ENCODE results near the gene MYLK.
"Not testable (repeated sequence)": the region's sequence is repeated elsewhere in the genome, so short reads cannot be mapped to it uniquely, and the experiment has no call there.

MYLK gene

GRCh38 chr3:123884203-123884831 is at the start of gene MYLK:
Gene MYLK, minus strand, starts transcription at chr3:123884332. Its CDS starts 90,491 bp downstream, at chr3:123793841.
- peak; percentile 72 for DNase-seq

- DNase-seq: no peak
Measured at GRCh38 chr3:123930445-123930844, 46.3 kb upstream of the MYLK start.

- no peak for DNase-seq
Measured at GRCh38 chr3:123929325-123929724, 45.2 kb upstream of the MYLK start.

- DNase-seq: no peak
Measured at GRCh38 chr3:123926396-123926795, 42.3 kb upstream of the MYLK start.

- no peak for DNase-seq
Measured at GRCh38 chr3:123920868-123921267, 36.7 kb upstream of the MYLK start.

GRCh38 chr3:123920383-123920782 is 36.3 kb upstream of the MYLK start:
- DNase-seq: no peak

GRCh38 chr3:123919353-123919752 is 35.2 kb upstream of the MYLK start:
- DNase-seq: no peak

- no peak for DNase-seq
Measured at GRCh38 chr3:123914829-123915228, 30.7 kb upstream of the MYLK start.

- no peak for DNase-seq
Measured at GRCh38 chr3:123909785-123910184, 25.7 kb upstream of the MYLK start.

- no peak for DNase-seq
Measured at GRCh38 chr3:123907720-123908119, 23.6 kb upstream of the MYLK start.

- DNase-seq: no peak
Measured at GRCh38 chr3:123899300-123899865, 15.3 kb upstream of the MYLK start.

- DNase-seq: no peak
Measured at GRCh38 chr3:123893012-123893411, 8.9 kb upstream of the MYLK start.

- no peak for DNase-seq
Measured at GRCh38 chr3:123892195-123892594, 8.1 kb upstream of the MYLK start.

- not testable (repeated sequence) for DNase-seq
Measured at GRCh38 chr3:123890991-123891390, 6.9 kb upstream of the MYLK start.

GRCh38 chr3:123890162-123890561 is 6.0 kb upstream of the MYLK start:
- not testable (repeated sequence) for DNase-seq

GRCh38 chr3:123884993-123885392 is 861 bp upstream of the MYLK start:
- DNase-seq: no peak

GRCh38 chr3:123883701-123884202 is 380 bp downstream of the MYLK start:
- DNase-seq: no peak

- DNase-seq: peak; percentile 22
Measured at GRCh38 chr3:123883111-123883510, 1.0 kb downstream of the MYLK start.

- peak; percentile 2 for DNase-seq
Measured at GRCh38 chr3:123881771-123882170, 2.4 kb downstream of the MYLK start.

GRCh38 chr3:123880998-123881561 is 3.1 kb downstream of the MYLK start:
- DNase-seq: peak; percentile 28

- DNase-seq: no peak
Measured at GRCh38 chr3:123878807-123879206, 5.3 kb downstream of the MYLK start.

- DNase-seq: no peak
Measured at GRCh38 chr3:123877965-123878364, 6.2 kb downstream of the MYLK start.

- no peak for DNase-seq
Measured at GRCh38 chr3:123877466-123877865, 6.7 kb downstream of the MYLK start.

- peak; percentile 10 for DNase-seq
Measured at GRCh38 chr3:123876858-123877257, 7.3 kb downstream of the MYLK start.
